ENCODE results near the gene THADA.

The THADA gene

GRCh38 chr2:43269074-43269572 is 326.7 kb downstream of the THADA start:
- TF ChIP-seq SIN3A (IDR thresholded peaks at IDR 0.05; ENCODE audit: borderline replicate concordance, insufficient read depth, low read length) (no peak), FOXP2 (optimal IDR thresholded peaks at IDR 0.05; ENCODE audit: borderline replicate concordance, extremely low read depth, extremely low read length, insufficient read depth) (peak; percentile 49)

- TF ChIP-seq REST (IDR thresholded peaks at IDR 0.05; ENCODE audit: insufficient read depth in 1 of 2, low read depth in 2 of 2, low read length in 2 of 2) (no peak), TAF1 (IDR thresholded peaks at IDR 0.05; ENCODE audit: borderline replicate concordance, insufficient read depth, low read length) (no peak), SIN3A (IDR thresholded peaks at IDR 0.05; ENCODE audit: borderline replicate concordance, insufficient read depth, low read length) (no peak), FOXP2 (optimal IDR thresholded peaks at IDR 0.05; ENCODE audit: borderline replicate concordance, extremely low read depth, extremely low read length, insufficient read depth) (no peak), POLR2AphosphoS5 (IDR thresholded peaks at IDR 0.05; ENCODE audit: low read depth, low read length) (no peak)
Measured at GRCh38 chr2:43268066-43268953, 327.5 kb downstream of the THADA start.

GRCh38 chr2:43267381-43267780 is 328.5 kb downstream of the THADA start:
- no peak for TF ChIP-seq POLR2AphosphoS5 (IDR thresholded peaks at IDR 0.05; ENCODE audit: low read depth, low read length)
- TF ChIP-seq TAF1 (IDR thresholded peaks at IDR 0.05; ENCODE audit: borderline replicate concordance, insufficient read depth, low read length) = no peak
- TF ChIP-seq FOXP2 (optimal IDR thresholded peaks at IDR 0.05; ENCODE audit: borderline replicate concordance, extremely low read depth, extremely low read length, insufficient read depth) = no peak
- TF ChIP-seq SIN3A (IDR thresholded peaks at IDR 0.05; ENCODE audit: borderline replicate concordance, insufficient read depth, low read length) = no peak
- TF ChIP-seq REST (IDR thresholded peaks at IDR 0.05; ENCODE audit: insufficient read depth in 1 of 2, low read depth in 2 of 2, low read length in 2 of 2) = no peak

GRCh38 chr2:43266711-43267111 is 329.1 kb downstream of the THADA start:
- no peak for TF ChIP-seq TAF1 (IDR thresholded peaks at IDR 0.05; ENCODE audit: borderline replicate concordance, insufficient read depth, low read length)
- no peak for TF ChIP-seq POLR2AphosphoS5 (IDR thresholded peaks at IDR 0.05; ENCODE audit: low read depth, low read length)
- no peak for TF ChIP-seq SIN3A (IDR thresholded peaks at IDR 0.05; ENCODE audit: borderline replicate concordance, insufficient read depth, low read length)
- TF ChIP-seq FOXP2 (optimal IDR thresholded peaks at IDR 0.05; ENCODE audit: borderline replicate concordance, extremely low read depth, extremely low read length, insufficient read depth) = no peak
- TF ChIP-seq REST (IDR thresholded peaks at IDR 0.05; ENCODE audit: insufficient read depth in 1 of 2, low read depth in 2 of 2, low read length in 2 of 2) = no peak

GRCh38 chr2:43265421-43265820 is 330.4 kb downstream of the THADA start:
- no peak for TF ChIP-seq FOXP2 (optimal IDR thresholded peaks at IDR 0.05; ENCODE audit: borderline replicate concordance, extremely low read depth, extremely low read length, insufficient read depth)
- no peak for TF ChIP-seq POLR2AphosphoS5 (IDR thresholded peaks at IDR 0.05; ENCODE audit: low read depth, low read length)
- no peak for TF ChIP-seq REST (IDR thresholded peaks at IDR 0.05; ENCODE audit: insufficient read depth in 1 of 2, low read depth in 2 of 2, low read length in 2 of 2)
- TF ChIP-seq TAF1 (IDR thresholded peaks at IDR 0.05; ENCODE audit: borderline replicate concordance, insufficient read depth, low read length) = no peak
- TF ChIP-seq SIN3A (IDR thresholded peaks at IDR 0.05; ENCODE audit: borderline replicate concordance, insufficient read depth, low read length) = no peak
